ENCODE measurements around the gene TICRR. TPM values are rescaled to one million over a fixed set of nuclear protein-coding genes. Genes with fewer than 3 reads are reported as not detected.
"Not testable (repeated sequence)": the region's sequence is repeated elsewhere in the genome, so short reads cannot be mapped to it uniquely, and the experiment has no call there.

TICRR gene
- 1.5 and 2.7 TPM in 2 replicates for total RNA-seq

- DNase-seq (ENCODE audit: low read depth in 2 of 2): peak; percentile 99 to 100
Observed at GRCh38 chr15:89575146-89575655, at the start of gene TICRR. TICRR (plus strand) TSS chr15:89575469; CDS start chr15:89575587, 118 bp downstream.

GRCh38 chr15:89526181-89526580, 49.1 kb upstream of the TICRR start:
- no peak for DNase-seq (ENCODE audit: low read depth in 2 of 2)

GRCh38 chr15:89526601-89527441, 48.4 kb upstream of the TICRR start:
- DNase-seq (ENCODE audit: low read depth in 2 of 2): no peak

GRCh38 chr15:89528757-89529352, 46.4 kb upstream of the TICRR start:
- no peak for DNase-seq (ENCODE audit: low read depth in 2 of 2)

- no peak for DNase-seq (ENCODE audit: low read depth in 2 of 2)
Observed at GRCh38 chr15:89530976-89531375, 44.3 kb upstream of the TICRR start.

GRCh38 chr15:89531796-89532537, 43.3 kb upstream of the TICRR start:
- peak in 1 of 2 donors; percentile 16 for DNase-seq (ENCODE audit: low read depth in 2 of 2)

GRCh38 chr15:89533861-89534544, 41.3 kb upstream of the TICRR start:
- DNase-seq (ENCODE audit: low read depth in 2 of 2): no peak

- no peak for DNase-seq (ENCODE audit: low read depth in 2 of 2)
Observed at GRCh38 chr15:89539027-89539426, 36.2 kb upstream of the TICRR start.

GRCh38 chr15:89542369-89542768, 32.9 kb upstream of the TICRR start:
- no peak for DNase-seq (ENCODE audit: low read depth in 2 of 2)

GRCh38 chr15:89543389-89543788, 31.9 kb upstream of the TICRR start:
- DNase-seq (ENCODE audit: low read depth in 2 of 2): no peak

GRCh38 chr15:89549138-89549537, 26.1 kb upstream of the TICRR start:
- DNase-seq (ENCODE audit: low read depth in 2 of 2): not testable (repeated sequence)

- no peak for DNase-seq (ENCODE audit: low read depth in 2 of 2)
Observed at GRCh38 chr15:89550427-89550826, 24.8 kb upstream of the TICRR start.

GRCh38 chr15:89551550-89551949, 23.7 kb upstream of the TICRR start:
- no peak for DNase-seq (ENCODE audit: low read depth in 2 of 2)

GRCh38 chr15:89553632-89554031, 21.6 kb upstream of the TICRR start:
- no peak for DNase-seq (ENCODE audit: low read depth in 2 of 2)

GRCh38 chr15:89554247-89554646, 21.0 kb upstream of the TICRR start:
- DNase-seq (ENCODE audit: low read depth in 2 of 2): no peak

- DNase-seq (ENCODE audit: low read depth in 2 of 2): no peak
Observed at GRCh38 chr15:89555768-89556167, 19.5 kb upstream of the TICRR start.

GRCh38 chr15:89556413-89557262, 18.6 kb upstream of the TICRR start:
- DNase-seq (ENCODE audit: low read depth in 2 of 2): peak; percentile 50 to 77

- no peak for DNase-seq (ENCODE audit: low read depth in 2 of 2)
Observed at GRCh38 chr15:89559769-89560264, 15.5 kb upstream of the TICRR start.

GRCh38 chr15:89566181-89566580, 9.1 kb upstream of the TICRR start:
- peak in 1 of 2 donors; percentile 10 for DNase-seq (ENCODE audit: low read depth in 2 of 2)

GRCh38 chr15:89566621-89567294, 8.5 kb upstream of the TICRR start:
- DNase-seq (ENCODE audit: low read depth in 2 of 2): no peak
